B cell (primary cell): ENCODE results near the gene AREG. TPM values are rescaled to one million over a fixed set of nuclear protein-coding genes. Genes with fewer than 3 reads are reported as not detected.
A peak's percentile ranks its signal among the peaks of the same experiment; 100 is the strongest.

Source experiments
- ATAC-seq: fragments of 200-7000 bp; cut with Tn5 transposase; one replicate; pipeline ENCODE4 v1.10.0; 2021; ENCODE audit warnings: low read depth, mild to moderate bottlenecking, moderate number of reproducible peaks, moderate library complexity
- CTCF ChIA-PET: fragments of 350-600 bp; sonication (Branson Sonifier 250); formaldehyde crosslinking; loops from one replicate; lab custom pipeline; 2021; ENCODE audit warnings: antibody characterized with exemption, inconsistent platforms; lab: Charles Lee
- POLR2A ChIA-PET: fragments of 350-600 bp; sonication (Branson Sonifier 250); formaldehyde crosslinking; loops from one replicate; lab custom pipeline; 2021; ENCODE audit warnings: antibody characterized with exemption; lab: Charles Lee
- DNase-seq: peaks from one replicate; pipeline ENCODE4 v3.0.0; 2013
- H2AFZ ChIP-seq: 2 replicates; pipeline ENCODE4 v1.6.1; 2012; ENCODE audit warnings: mild to moderate bottlenecking, low read depth, low read length; ENCODE audit not compliant: insufficient read depth, poor library complexity, severe bottlenecking
- H3K27ac ChIP-seq, 2 donors: 1 replicate in 1 of 2; 2 replicates in 1 of 2; pipeline ENCODE4 v1.5.1; 2012 to 2013; ENCODE audit warnings: low read length in 2 of 2, mild to moderate bottlenecking in 2 of 2, moderate library complexity in 1 of 2
- H3K27me3 ChIP-seq, 4 experiments: fragments of 200-600 bp in 1 of 4; sonication (generic) in 1 of 4; replicated peaks in 1 of 4; 1 replicate in 2 of 4; 2 replicates in 2 of 4; pipeline versions ENCODE4 v1.6.1 to v1.7.0; 2013 to 2016; ENCODE audit warnings: low read length in 3 of 4, mild to moderate bottlenecking in 2 of 4, mixed read lengths in 1 of 4, moderate library complexity in 1 of 4; ENCODE audit not compliant: insufficient read depth in 4 of 4, control insufficient read depth in 3 of 4; ENCODE audit errors: control extremely low read depth in 1 of 4
- H3K36me3 ChIP-seq, 2 experiments: replicated peaks in 1 of 2; 1 replicate in 1 of 2; 2 replicates in 1 of 2; pipeline versions ENCODE4 v1.6.1 to v1.7.1; 2013; ENCODE audit warnings: low read length in 1 of 2; ENCODE audit not compliant: insufficient read depth in 2 of 2, control insufficient read depth in 1 of 2; ENCODE audit errors: control extremely low read depth in 1 of 2, extremely low read depth in 1 of 2
- H3K4me1 ChIP-seq, 2 donors: fragments of 200-600 bp in 1 of 2; sonication (generic) in 1 of 2; 1 replicate in 1 of 2; 2 replicates in 1 of 2; pipeline versions ENCODE4 v1.5.1 to v1.6.1; 2013 to 2017; ENCODE audit warnings: low read length in 2 of 2; ENCODE audit not compliant: control insufficient read depth in 2 of 2, insufficient read depth in 2 of 2
- H3K4me2 ChIP-seq: replicated peaks from 2 replicates; pipeline ENCODE3; 2012; ENCODE audit warnings: mild to moderate bottlenecking, low read depth, low read length; ENCODE audit not compliant: poor library complexity, severe bottlenecking
- H3K4me3 ChIP-seq, 5 experiments: fragments of 200-600 bp in 1 of 5; sonication (generic) in 1 of 5; 1 replicate in 3 of 5; 2 replicates in 2 of 5; pipeline versions ENCODE4 v1.5.1 to v1.7.0; 2011 to 2016; ENCODE audit warnings: low read length in 4 of 5, mild to moderate bottlenecking in 4 of 5, low read depth in 2 of 5, control low read depth in 1 of 5, moderate library complexity in 1 of 5; ENCODE audit not compliant: insufficient read depth in 1 of 5; ENCODE audit errors: control extremely low read depth in 1 of 5, extremely low read depth in 1 of 5
- H3K79me2 ChIP-seq: fragments of 200-600 bp; sonication (generic); one replicate; pipeline ENCODE4 v1.6.0; 2016; ENCODE audit warnings: low read length; ENCODE audit not compliant: control insufficient read depth, insufficient read depth
- H3K9ac ChIP-seq: fragments of 200-600 bp; sonication (generic); 2 replicates; pipeline ENCODE4 v1.6.1; 2017; ENCODE audit warnings: mild to moderate bottlenecking, low read length, moderate library complexity
- H3K9me3 ChIP-seq, 3 donors: one replicate each; pipeline versions ENCODE4 v1.6.1 to v1.7.1; 2013; ENCODE audit warnings: low read length in 2 of 3; ENCODE audit not compliant: control insufficient read depth in 2 of 3, insufficient read depth in 1 of 3; ENCODE audit errors: control extremely low read depth in 1 of 3
- H4K20me1 ChIP-seq: 2 replicates; pipeline ENCODE4 v1.6.0; 2012; ENCODE audit warnings: mild to moderate bottlenecking, low read length; ENCODE audit not compliant: insufficient read depth, control insufficient read depth, poor library complexity, severe bottlenecking
- H3K27ac Mint-ChIP-seq: one replicate; pipeline ENCODE4 v1.8.0; 2021; ENCODE audit warnings: mixed read lengths
- H3K27me3 Mint-ChIP-seq: one replicate; pipeline ENCODE4 v1.8.0; 2021; ENCODE audit warnings: mixed read lengths
- H3K4me1 Mint-ChIP-seq: one replicate; pipeline ENCODE4 v1.8.0; 2021; ENCODE audit warnings: mixed read lengths
- H3K4me3 Mint-ChIP-seq: one replicate; pipeline ENCODE4 v1.8.0; 2021; ENCODE audit warnings: mixed read lengths
- H3K9me3 Mint-ChIP-seq: one replicate; pipeline ENCODE4 v1.8.0; 2022; ENCODE audit warnings: mixed read lengths; ENCODE audit not compliant: insufficient read depth
- EZH2 ChIP-seq: IDR thresholded peaks from 2 replicates; pipeline ENCODE4 v1.6.1; 2012; ENCODE audit warnings: borderline replicate concordance, low read depth, mild to moderate bottlenecking, moderate library complexity, low read length; ENCODE audit not compliant: insufficient read depth, poor library complexity, severe bottlenecking
- WGBS: methylation state at CpG from one replicate; pipeline ENCODE4 v1.1.5; 2013; ENCODE audit warnings: missing lambda C conversion rate; ENCODE audit not compliant: insufficient coverage; 5-methylcytosine and 5-hydroxymethylcytosine counted together
- intact Hi-C: fragments of 100-400 bp; cut with micrococcal nuclease; formaldehyde crosslinking; loops from one replicate; pipeline ENCODE4 v1.10.0; 2022
- polyA minus RNA-seq: library from RNA; depleted of rRNA, polyadenylated mRNA; stranded (reverse); fragments of >200 nt; gene quantifications from 2 replicates; pipeline ENCODE4 v1.2.3, GENCODE V29; 2012
- polyA plus RNA-seq: library from polyadenylated mRNA; depleted of rRNA; stranded (reverse); fragments of >200 nt; gene quantifications from 2 replicates; pipeline ENCODE4 v1.2.3, GENCODE V29; 2012
- total RNA-seq, 2 donors: library from RNA; stranded (reverse); fragments of 120-200 nt in 1 of 2; gene quantifications; 1 replicate in 1 of 2; 2 replicates in 1 of 2; pipeline versions ENCODE4 v1.2.3 to v1.2.4, GENCODE V29; 2013 to 2022
- TF ChIP-seq, protein P1 (sequence below): fragments of 200-600 bp; IDR thresholded peaks from one replicate; pipeline ENCODE4 v1.8.0; 2022; ENCODE audit warnings: antibody characterized with exemption, mild to moderate bottlenecking

AREG gene, protein sequence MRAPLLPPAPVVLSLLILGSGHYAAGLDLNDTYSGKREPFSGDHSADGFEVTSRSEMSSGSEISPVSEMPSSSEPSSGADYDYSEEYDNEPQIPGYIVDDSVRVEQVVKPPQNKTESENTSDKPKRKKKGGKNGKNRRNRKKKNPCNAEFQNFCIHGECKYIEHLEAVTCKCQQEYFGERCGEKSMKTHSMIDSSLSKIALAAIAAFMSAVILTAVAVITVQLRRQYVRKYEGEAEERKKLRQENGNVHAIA
- 4.6 and 4.9 TPM in 2 replicates for total RNA-seq
- 9.3 TPM for total RNA-seq (2013)
- polyA plus RNA-seq: 47.1 and 71.0 TPM in 2 replicates
- 34.0 and 34.2 TPM in 2 replicates for polyA minus RNA-seq

DNA sequence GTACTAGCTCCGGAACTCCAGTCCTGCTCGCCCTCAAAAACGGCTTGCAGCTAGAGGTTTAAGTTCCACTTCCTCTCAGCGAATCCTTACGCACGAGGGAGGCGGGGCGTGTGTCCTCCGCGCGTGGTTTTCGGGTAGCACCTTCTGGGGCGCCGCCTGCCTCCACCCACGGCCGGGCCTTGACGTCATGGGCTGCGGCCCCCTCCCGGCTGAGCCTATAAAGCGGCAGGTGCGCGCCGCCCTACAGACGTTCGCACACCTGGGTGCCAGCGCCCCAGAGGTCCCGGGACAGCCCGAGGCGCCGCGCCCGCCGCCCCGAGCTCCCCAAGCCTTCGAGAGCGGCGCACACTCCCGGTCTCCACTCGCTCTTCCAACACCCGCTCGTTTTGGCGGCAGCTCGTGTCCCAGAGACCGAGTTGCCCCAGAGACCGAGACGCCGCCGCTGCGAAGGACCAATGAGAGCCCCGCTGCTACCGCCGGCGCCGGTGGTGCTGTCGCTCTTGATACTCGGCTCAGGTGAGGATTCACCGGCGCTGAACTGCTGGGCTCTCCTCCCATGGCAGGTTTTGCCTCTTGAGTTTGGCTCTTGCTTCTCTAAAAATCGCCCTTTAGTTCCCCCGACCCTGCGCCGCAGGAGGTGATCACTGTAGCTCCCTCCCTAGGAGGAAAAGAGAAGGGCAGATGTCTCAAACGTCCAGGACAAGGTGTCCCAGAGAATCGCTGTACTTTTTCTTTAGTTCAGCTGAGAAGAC lies at the start of gene AREG:
AREG (plus strand) TSS at position 246 of the 752 bp plus-strand sequence; CDS start at position 456, 210 bp downstream.
- Histone ChIP-seq H2AFZ (peak within 1 kb of the TSS; percentile 78), H3K27me3 (no peaks in the 10 kb centered on the region), H3K4me1 (peaks cover 8 to 9% of the 10 kb centered on the region in 2 donors), H3K9ac (peak within 1 kb of the TSS; percentile 92), H3K9me3 (no peaks in the 10 kb centered on the region), H3K36me3 (no peaks in the 10 kb centered on the region), H3K79me2 (no peaks in the 10 kb centered on the region), H3K27ac (peak within 1 kb of the TSS; percentile 94 to 97), H3K4me3 (peak within 1 kb of the TSS; percentile 67 to 89 (median 84)), H3K4me2 (peak within 1 kb of the TSS; percentile 92), H4K20me1 (no peaks in the 10 kb centered on the region)
- ATAC-seq (peak; percentile 93), DNase-seq (peak; percentile 98)
- CTCF ChIA-PET: interaction anchor here (0.8 to 2.0 kb wide), 10 partner anchors 9 to 256 kb away, joined by 3 to 8 read pairs (median 4); no protein-coding TSS in a partner anchor
- H3K4me3 Mint-ChIP-seq: peak within 1 kb of the TSS; percentile 89
- intact Hi-C loops: loop anchor here (1.0 kb wide), 3 partner anchors 43 to 68 kb away; no protein-coding TSS in a partner anchor
- POLR2A ChIA-PET: interaction anchor here (0.6 to 1.3 kb wide), 3 partner anchors 47 to 1375 kb away, joined by 3 to 7 read pairs (median 5); partner anchors contain the start of gene COX18
- peaks cover 12% of the 10 kb centered on the region for H3K4me1 Mint-ChIP-seq
- 0% methylated on average over 64 of the region's 64 CpGs for WGBS
- peaks cover 2% of the 10 kb centered on the region for H3K9me3 Mint-ChIP-seq
- H3K27me3 Mint-ChIP-seq: peaks cover 4% of the 10 kb centered on the region
- TF ChIP-seq, protein P1, sequence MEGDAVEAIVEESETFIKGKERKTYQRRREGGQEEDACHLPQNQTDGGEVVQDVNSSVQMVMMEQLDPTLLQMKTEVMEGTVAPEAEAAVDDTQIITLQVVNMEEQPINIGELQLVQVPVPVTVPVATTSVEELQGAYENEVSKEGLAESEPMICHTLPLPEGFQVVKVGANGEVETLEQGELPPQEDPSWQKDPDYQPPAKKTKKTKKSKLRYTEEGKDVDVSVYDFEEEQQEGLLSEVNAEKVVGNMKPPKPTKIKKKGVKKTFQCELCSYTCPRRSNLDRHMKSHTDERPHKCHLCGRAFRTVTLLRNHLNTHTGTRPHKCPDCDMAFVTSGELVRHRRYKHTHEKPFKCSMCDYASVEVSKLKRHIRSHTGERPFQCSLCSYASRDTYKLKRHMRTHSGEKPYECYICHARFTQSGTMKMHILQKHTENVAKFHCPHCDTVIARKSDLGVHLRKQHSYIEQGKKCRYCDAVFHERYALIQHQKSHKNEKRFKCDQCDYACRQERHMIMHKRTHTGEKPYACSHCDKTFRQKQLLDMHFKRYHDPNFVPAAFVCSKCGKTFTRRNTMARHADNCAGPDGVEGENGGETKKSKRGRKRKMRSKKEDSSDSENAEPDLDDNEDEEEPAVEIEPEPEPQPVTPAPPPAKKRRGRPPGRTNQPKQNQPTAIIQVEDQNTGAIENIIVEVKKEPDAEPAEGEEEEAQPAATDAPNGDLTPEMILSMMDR: peak; percentile 71
- TF ChIP-seq EZH2: no peak
- H3K27ac Mint-ChIP-seq: peak within 1 kb of the TSS; percentile 95
